GM18868 (cell line): Measurements from ENCODE around the gene VSIG4.
A peak's percentile ranks its signal among the peaks of the same experiment; 100 is the strongest.
"Not testable (repeated sequence)": the region's sequence is repeated elsewhere in the genome, so short reads cannot be mapped to it uniquely, and the experiment has no call there.

Experiments used
- ATAC-seq: cut with Tn5 transposase; IDR thresholded peaks from one replicate; pipeline ENCODE4 v1.9.1; 2021; ENCODE audit warnings: mild to moderate bottlenecking, moderate library complexity; ENCODE audit not compliant: unreplicated experiment

VSIG4 gene

DNA sequence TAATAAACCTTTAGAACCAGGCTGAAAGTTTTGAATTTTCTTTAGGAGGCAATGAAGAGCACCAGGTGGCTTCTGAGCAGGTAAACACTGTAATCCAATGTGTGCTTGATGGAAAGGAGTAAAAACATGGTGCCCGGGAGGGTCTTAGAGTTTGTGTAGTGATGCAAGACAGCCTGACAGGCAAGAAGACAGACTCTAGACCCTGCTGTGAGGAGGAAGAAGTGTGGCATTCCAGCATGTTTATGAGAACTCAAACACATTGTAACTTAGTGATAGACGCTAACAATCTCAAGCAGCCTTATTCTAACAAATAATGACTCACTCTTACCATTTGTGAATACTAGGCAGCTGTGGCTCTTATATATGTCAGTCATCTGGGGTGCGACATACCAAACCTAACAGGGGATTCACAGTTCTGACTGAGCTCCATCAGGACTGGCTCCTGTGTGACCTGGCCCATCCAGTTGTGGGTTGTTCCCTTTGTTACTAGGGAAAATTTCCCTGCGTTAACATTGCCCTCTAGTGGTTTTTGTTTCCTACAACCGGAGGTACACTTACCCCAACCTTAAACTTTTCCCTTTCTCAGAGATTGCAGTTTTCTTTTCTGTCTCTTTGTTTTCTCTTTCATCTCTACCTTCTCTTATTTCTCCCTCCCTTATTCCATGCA is 53.8 kb downstream of the VSIG4 start:
- ATAC-seq, result peak; percentile 84

- no peak for ATAC-seq
These were observed 54.7 kb downstream of the VSIG4 start for GRCh38 chrX:65985211-65985610.

- ATAC-seq, result not testable (repeated sequence)
These were observed 62.7 kb downstream of the VSIG4 start for GRCh38 chrX:65977161-65977560.

DNA sequence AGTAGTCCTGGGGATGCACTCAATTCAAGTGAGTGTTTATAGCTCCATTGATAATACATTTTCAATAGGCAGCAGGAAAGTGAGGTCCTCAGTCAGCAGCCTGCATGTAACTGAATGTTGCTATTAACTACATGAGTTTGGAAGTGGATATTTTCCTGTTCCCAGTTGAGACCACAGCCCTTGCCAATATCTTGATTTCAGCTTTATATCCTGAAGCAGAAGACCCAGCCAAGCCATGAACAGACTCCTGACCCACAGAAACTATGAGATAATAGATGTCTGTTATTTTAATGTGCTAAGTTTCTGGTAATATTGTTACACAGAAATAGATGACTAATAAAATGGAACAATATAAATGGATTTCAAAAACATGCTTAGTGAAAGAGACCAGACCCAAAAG is 63.7 kb downstream of the VSIG4 start:
- ATAC-seq, result no peak

DNA sequence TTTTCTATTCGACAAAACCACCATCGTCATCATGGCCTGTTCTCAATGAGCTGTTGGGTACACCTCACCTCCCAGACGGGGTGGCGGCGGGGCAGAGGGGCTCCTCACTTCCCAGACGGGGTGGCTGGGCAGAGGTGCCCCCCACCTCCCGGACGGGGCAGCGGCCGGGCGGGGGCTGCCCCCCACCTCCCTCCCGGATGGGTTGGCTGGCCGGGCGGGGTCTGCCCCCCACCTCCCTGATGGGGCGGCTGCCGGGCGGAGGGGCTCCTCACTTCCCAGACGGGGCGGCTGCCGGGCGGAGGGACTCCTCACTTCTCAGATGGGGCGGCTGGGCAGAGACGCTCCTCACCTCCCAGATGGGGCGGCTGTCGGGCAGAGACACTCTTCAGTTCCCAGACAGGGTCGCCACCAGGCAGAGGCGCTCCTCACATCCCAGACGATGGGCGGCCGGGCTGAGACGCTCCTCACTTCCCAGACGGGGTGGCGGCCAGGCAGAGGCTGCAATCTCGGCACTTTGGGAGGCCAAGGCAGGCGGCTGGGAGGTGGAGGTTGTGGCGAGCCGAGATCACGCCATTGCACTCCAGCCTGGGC is 64.6 kb downstream of the VSIG4 start:
- ATAC-seq, result not testable (repeated sequence)
